Neutrophil (primary cell): Measurements from ENCODE around the gene TRIP10.
"Not testable (repeated sequence)": the region's sequence is repeated elsewhere in the genome, so short reads cannot be mapped to it uniquely, and the experiment has no call there.

Experiments used
- H3K27ac ChIP-seq: fragments of 200-600 bp; sonication (generic); 2 replicates; pipeline ENCODE4 v1.5.1; 2016; ENCODE audit warnings: mild to moderate bottlenecking, moderate library complexity
- H3K27me3 ChIP-seq: fragments of 200-600 bp; sonication (generic); 2 replicates; pipeline ENCODE4 v1.6.0; 2016; ENCODE audit warnings: mild to moderate bottlenecking
- H3K36me3 ChIP-seq: fragments of 200-600 bp; sonication (generic); 2 replicates; pipeline ENCODE4 v1.5.1; 2017
- H3K4me1 ChIP-seq, 2 experiments: fragments of 200-600 bp in 1 of 2; sonication (generic) in 1 of 2; 1 replicate in 1 of 2; 2 replicates in 1 of 2; pipeline versions ENCODE4 v1.5.1 to v1.6.1; 2013 to 2016; ENCODE audit warnings: low read depth in 1 of 2, low read length in 1 of 2, mild to moderate bottlenecking in 1 of 2, moderate library complexity in 1 of 2; ENCODE audit not compliant: control insufficient read depth in 1 of 2, insufficient read depth in 1 of 2
- H3K4me3 ChIP-seq, 2 experiments: fragments of 200-600 bp in 1 of 2; sonication (generic) in 1 of 2; 1 replicate in 1 of 2; 2 replicates in 1 of 2; pipeline ENCODE4 v1.5.1; 2013 to 2016; ENCODE audit warnings: low read depth in 1 of 2, low read length in 1 of 2, mild to moderate bottlenecking in 1 of 2, moderate library complexity in 1 of 2
- H3K9me3 ChIP-seq: fragments of 200-600 bp; sonication (generic); 2 replicates; pipeline ENCODE4 v1.5.1; 2016
- TF ChIP-seq, protein P1 (sequence below): fragments of 200-600 bp; sonication (generic); IDR thresholded peaks from 2 replicates; pipeline ENCODE4 v1.5.1; 2016; ENCODE audit warnings: antibody characterized with exemption

TRIP10 gene

DNA sequence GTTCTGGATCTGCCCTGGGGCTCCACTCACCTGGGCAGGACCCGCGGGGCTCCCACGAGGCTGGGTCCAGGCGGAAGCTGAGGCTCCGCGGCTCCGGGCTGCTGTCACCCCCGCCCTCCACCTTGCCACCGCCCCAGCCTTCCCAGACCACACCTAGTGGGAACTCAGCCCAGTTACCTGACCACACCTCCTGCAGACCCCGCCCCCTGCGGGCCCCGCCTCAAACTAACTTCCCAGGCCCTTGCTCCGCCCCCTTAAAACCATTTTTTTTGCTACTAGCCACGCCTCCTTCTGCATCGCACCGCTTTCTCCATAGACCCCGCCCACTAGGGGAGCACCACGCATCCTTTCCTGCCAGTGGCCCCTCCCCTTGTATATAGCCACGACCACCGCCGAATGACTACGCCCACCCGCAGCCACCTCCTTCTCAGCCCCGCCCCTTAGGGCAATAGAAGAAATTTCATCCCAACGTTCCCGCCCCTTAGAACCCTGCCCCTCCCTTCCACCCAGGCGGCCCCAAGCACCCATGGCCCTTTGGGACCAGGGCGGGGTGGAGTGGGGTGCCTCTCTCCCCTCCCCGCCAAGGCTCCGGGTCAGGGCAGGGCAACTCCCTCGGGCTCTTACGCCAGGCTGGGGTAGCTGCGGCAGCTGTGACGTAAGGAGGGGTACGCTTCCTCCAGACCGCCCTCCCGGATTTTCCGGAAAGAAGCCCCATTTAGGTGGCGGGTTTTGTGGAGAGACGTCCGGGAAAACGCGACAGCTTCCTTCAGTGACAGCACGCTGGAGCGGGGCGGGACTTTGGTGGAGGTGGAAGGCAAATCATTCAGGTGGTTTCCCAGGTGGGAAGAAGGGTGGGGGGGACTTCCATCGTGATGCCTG lies 28.1 kb downstream of the TRIP10 start, which contains the start of gene SH2D3A:
Gene SH2D3A (minus strand): TSS at position 79 of the 879 bp plus-strand sequence. CDS start 3,687 bp downstream, outside the sequence.
- Histone ChIP-seq H3K4me1 (peaks cover 61 to 64% of the 10 kb centered on the region in 2 experiments), H3K27ac (peak within 1 kb of the TSS; percentile 91), H3K36me3 (no peaks in the 10 kb centered on the region), H3K9me3 (no peaks in the 10 kb centered on the region), H3K27me3 (no peaks in the 10 kb centered on the region), H3K4me3 (peak within 1 kb of the TSS; percentile 71 to 73)
- TF ChIP-seq, protein P1, sequence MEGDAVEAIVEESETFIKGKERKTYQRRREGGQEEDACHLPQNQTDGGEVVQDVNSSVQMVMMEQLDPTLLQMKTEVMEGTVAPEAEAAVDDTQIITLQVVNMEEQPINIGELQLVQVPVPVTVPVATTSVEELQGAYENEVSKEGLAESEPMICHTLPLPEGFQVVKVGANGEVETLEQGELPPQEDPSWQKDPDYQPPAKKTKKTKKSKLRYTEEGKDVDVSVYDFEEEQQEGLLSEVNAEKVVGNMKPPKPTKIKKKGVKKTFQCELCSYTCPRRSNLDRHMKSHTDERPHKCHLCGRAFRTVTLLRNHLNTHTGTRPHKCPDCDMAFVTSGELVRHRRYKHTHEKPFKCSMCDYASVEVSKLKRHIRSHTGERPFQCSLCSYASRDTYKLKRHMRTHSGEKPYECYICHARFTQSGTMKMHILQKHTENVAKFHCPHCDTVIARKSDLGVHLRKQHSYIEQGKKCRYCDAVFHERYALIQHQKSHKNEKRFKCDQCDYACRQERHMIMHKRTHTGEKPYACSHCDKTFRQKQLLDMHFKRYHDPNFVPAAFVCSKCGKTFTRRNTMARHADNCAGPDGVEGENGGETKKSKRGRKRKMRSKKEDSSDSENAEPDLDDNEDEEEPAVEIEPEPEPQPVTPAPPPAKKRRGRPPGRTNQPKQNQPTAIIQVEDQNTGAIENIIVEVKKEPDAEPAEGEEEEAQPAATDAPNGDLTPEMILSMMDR: peak; percentile 43

DNA sequence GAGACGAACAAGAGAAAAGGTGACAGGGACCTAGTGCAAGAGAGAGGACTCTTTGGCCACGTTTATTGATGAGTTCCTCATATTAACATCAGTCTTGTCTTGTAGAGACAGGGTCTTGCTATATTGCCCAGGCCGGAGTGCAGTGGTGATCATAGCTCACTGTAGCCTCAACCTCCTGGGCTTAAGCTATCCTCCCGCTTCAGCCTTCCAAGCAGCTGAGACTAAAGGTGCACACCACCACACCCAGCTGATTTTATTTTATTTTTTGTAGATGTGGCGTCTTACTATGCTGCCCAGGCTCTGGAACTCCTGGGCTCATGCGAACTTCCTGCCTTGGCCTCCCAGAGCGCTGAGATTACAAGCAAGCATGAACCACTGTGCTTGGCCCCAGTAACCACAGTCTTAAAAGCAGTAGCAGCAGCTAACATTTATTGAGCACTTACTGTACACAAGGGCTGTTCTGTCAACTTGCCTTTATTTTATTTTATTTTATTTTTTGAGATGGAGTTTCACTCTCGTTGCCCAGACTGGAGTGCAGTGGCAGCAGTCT lies 28.8 kb downstream of the TRIP10 start:
- peak overlapping the region; percentile 91 for H3K27ac ChIP-seq
- H3K9me3 ChIP-seq: no peaks in the 10 kb centered on the region
- H3K27me3 ChIP-seq: no peaks in the 10 kb centered on the region
- peak overlapping the region; percentile 71 to 73 for H3K4me3 ChIP-seq
- H3K36me3 ChIP-seq: no peaks in the 10 kb centered on the region
- peaks cover 61 to 65% of the 10 kb centered on the region in 2 experiments for H3K4me1 ChIP-seq
- TF ChIP-seq, protein P1: no peak

DNA sequence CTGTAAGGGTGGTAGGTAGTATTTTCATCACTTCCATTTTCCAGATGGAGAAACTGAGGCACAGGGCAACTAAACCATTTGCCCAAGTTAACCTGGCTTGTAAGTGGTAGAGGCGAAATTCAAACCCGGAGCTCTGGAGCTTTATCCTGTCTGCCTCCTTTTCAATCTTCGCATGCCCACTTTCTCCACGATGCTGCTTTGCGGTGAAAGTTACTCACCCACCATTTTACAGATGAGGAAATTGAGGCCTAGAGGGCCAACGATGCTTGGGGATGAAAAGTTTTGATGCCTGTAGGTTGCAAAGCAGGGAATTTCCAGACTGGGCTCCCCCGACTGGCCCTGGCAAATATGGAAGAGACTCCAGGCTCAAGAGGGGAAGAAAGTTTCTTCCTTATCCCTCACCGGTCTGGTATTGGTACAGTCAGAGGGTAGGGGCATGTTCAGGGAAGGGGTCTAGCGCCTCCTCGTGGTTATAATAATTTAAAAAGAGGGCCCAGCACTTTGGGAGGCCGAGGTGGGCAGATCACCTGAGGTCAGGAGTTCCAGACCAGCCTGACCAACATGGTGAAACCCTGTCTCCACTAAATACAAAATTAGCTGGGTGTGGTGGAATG lies 29.6 kb downstream of the TRIP10 start:
- peaks cover 61 to 70% of the 10 kb centered on the region in 2 experiments for H3K4me1 ChIP-seq
- peak overlapping the region in 1 of 2 experiments; percentile 73 for H3K4me3 ChIP-seq
- H3K27me3 ChIP-seq: no peaks in the 10 kb centered on the region
- no peaks in the 10 kb centered on the region for H3K9me3 ChIP-seq
- H3K27ac ChIP-seq: peak overlapping the region; percentile 91
- no peaks in the 10 kb centered on the region for H3K36me3 ChIP-seq
- TF ChIP-seq, protein P1: no peak

DNA sequence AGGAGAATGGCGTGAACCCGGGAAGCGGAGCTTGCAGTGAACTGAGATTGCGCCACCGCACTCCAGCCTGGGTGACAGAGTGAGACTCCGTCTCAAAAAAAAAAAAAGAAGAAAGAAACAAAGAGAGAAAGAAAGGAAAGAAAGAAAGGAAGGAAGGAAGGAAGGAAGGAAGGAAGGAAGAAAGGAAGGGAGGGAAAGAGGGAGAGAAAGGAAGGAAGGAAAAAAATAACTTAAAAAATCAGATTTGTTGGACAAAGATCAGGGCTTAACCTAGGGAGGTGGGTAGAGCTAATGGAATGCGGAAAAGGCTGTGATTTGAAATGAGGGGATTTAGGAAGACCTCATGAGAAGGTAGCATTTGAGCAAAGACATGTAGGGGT lies 32.2 kb downstream of the TRIP10 start:
- Histone ChIP-seq H3K4me3 (peak overlapping the region; percentile 99 to 100), H3K4me1 (peaks cover 68 to 77% of the 10 kb centered on the region in 2 experiments), H3K27ac (peak overlapping the region; percentile 95)
- not testable (repeated sequence) for H3K27me3 ChIP-seq, H3K9me3 ChIP-seq, H3K36me3 ChIP-seq

DNA sequence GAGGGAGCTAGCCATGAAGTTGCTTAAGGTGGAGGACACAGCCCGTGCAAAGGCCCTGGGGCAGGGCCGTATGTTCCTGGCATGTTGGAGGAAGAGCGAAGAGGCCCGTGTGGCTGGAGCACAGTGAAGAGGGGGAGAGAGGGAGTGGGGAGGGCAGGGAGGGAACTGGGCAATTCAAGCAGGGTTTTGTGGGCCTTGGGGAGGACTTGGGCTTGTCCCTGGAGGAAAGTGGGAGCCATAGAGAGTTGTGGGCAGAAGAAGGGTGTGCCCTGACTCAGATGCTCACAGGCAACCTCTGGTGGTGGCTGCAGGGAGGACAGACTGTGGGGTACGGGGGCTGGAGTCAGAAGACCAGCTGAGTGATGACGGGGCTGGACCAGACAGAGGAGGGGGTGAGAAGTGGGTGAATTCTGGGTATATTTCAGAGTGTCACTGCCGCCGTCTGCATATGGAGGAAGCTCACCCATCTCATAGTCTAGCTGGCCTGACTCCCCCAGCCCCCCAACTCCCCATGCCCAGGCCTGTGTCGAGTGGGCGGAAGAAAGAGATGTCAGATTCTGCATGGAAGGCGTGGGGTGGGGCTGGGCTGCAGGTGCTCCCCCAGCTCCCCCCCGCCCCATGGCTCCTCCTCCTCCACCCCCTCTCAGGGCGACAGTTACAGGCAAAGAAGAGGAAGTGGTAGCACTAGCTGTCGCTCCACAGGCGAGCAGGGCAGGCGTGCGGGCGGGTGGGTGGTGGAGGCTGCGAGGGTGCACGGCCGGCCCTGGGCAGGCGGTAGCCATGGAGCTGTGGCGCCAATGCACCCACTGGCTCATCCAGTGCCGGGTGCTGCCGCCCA lies 32.8 kb downstream of the TRIP10 start, which contains the start of gene VAV1:
Gene VAV1 (plus strand): TSS at position 681 of the 838 bp plus-strand sequence. CDS start 100 bp downstream, at position 781.
- H3K27ac ChIP-seq: peak within 1 kb of the TSS; percentile 95
- no peaks in the 10 kb centered on the region for H3K9me3 ChIP-seq
- H3K36me3 ChIP-seq: peaks cover 15% of the 10 kb centered on the region
- H3K4me3 ChIP-seq: peak within 1 kb of the TSS; percentile 99 to 100
- TF ChIP-seq, protein P1: peak; percentile 68
- H3K27me3 ChIP-seq: no peaks in the 10 kb centered on the region
- peaks cover 68 to 75% of the 10 kb centered on the region in 2 experiments for H3K4me1 ChIP-seq
